HG02970 (cell line): ENCODE measurements around the gene DAPP1.
"Not testable (repeated sequence)": the region's sequence is repeated elsewhere in the genome, so short reads cannot be mapped to it uniquely, and the experiment has no call there.

Source experiments
- ATAC-seq: cut with Tn5 transposase; IDR thresholded peaks from one replicate; pipeline ENCODE4 v1.9.1; 2021; ENCODE audit warnings: mild to moderate bottlenecking, moderate library complexity, moderate number of reproducible peaks; ENCODE audit not compliant: unreplicated experiment, low FRiP score

The DAPP1 gene

DNA sequence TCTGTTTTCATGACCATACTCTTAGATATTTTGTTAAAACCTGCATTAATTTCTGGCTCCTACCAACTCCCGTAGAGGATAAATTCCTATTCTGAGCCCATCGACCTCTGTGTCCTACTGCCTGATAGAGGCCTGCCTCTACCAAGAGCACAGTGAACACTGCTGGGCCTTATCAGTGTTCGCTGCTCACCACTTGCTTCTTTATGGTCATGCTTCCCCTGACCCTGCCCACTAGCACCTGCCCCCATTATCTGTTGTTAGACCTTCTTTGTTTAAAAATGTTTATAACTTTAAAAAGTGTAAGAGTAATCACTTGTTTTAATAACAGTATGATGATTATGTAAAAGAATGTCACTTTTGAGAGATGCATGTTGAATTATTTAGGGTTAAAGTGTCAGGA lies 6.1 kb downstream of the DAPP1 start:
- no peak for ATAC-seq

DNA sequence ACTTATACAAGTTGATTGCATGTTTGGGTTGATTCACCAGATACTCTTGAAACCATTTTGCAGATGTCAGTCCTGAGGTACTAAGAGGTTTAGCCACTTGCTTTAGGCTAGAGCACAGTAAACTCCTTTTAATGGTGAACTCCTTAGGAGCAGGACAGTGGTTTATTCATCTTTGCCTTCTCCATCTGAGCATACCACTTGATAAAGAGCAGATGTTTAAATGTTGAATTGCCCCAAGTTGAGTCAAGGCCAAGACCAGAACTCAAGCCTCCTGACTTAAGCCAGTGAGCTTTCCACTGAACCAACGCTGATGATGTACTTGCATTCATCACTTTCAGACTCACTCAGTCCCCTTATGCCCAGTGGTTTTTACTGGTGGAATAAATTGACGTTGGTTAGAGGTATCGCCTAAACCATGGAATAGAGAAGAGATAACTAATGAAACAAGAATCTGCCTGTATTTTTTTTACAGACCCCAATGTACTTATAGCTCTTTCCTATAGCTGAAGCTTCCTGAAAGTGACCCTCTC lies 7.5 kb downstream of the DAPP1 start:
- ATAC-seq, result no peak

DNA sequence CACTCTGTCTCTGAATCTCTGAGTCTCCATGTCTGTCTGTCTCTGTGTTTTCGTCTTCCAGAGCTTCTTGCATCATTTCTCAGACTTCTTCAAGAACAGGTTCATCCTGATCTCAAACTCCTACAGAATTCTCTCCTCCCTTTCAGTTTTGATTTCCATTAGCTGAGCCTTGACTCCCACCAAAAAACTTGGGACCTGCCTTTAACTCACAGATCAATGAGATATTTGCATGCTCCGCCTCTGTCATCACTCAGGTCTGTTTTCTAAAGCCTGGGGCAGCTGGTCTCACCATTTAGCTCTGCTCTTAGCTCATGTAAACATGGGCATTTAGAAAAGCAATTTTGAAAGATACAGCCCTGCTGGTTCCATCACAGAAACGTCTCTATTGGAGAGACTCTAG lies 8.6 kb downstream of the DAPP1 start:
- ATAC-seq, result no peak

DNA sequence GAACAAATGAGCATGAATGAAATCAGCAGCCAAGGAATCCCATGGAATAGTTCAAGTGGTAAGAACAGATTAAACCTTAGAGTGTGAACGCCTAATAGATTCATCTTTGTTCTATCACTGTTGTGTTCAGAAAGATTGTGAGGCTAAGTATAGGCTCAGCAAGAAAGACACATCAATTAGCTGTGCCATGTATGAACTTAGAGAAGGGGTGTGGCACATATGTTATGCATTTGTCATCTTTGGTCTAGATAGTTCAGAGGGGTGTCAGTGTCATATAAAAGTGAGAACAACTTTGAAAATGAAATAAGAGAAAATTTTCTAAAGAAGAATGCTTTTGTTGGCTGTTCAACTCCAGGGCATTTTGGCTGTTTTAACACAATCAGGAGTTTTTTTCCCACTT lies 9.4 kb downstream of the DAPP1 start:
- ATAC-seq, result no peak

DNA sequence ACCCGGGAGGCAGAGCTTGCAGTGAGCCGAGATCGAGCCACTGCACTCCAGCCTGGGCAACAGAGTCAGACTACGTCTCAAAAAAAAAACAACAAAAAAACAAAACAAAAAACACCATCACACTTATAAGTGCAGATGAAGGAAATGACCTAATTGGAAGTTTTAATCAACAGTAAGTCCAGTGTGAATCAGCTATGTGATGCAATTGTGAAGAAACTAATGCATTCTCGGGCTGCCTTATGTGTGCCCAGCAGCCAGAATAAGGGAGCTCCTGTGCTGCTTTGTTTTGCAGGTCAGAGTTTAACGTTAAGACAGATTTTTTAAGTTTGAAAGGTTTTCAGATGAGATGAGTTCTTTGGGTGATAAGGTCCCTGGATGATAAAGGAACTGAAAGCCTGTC lies 10.8 kb downstream of the DAPP1 start:
- no peak for ATAC-seq

DNA sequence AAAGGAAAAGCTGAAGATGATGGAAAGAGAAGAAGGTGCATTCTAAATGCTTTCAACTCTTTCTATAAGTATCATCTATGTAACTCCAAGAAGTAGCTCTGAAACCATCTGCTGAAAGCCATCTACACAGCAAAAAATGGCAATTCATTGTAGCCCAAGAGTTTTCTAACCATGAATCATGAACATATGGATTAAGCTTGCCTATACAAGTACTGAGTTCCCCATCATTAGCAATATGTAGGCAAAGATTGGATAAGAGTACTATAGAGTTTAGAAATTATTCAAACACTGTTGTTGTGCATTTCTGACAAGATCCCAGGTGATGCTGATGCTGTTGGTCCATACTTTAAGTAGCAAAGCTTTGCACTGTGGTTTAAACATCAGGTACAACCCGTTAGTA lies 11.2 kb downstream of the DAPP1 start:
- no peak for ATAC-seq

DNA sequence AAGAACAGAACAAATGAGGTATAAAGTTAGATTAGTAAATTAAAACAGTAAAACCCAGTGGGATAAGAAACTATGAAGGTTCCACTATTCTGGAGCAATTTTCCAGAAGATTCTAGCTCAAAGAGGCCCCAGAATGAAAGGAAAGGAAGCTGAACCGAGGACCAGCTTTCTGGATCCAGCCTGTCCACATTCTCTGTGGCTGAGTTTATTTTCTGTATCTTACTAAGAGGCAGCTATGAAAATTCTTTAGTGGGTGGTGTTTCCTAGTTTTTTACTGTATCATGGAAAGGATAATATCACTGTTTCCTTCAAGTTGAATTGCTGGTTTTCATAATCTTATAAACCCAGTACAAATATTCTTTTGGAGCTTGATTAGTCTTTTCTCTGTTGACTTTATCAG lies 11.8 kb downstream of the DAPP1 start:
- no peak for ATAC-seq

DNA sequence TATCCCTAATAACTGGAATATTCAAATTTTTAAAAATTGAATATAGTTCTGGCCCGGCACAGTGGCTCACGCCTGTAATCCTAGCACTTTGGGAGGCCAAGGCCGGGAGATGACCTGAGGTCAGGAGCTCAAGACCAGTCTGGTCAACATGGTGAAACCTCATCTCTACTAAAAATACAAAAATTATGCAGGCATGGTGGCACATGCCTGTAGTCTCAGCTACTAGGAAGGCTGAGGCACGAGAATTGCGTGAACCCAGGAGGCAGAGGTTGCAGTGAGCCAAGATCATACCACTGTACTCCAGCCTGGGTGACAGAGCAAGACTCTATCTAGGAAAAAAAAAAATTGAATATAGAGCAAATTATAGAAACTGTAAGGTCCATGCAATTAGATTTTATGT lies 13.4 kb downstream of the DAPP1 start:
- not testable (repeated sequence) for ATAC-seq

DNA sequence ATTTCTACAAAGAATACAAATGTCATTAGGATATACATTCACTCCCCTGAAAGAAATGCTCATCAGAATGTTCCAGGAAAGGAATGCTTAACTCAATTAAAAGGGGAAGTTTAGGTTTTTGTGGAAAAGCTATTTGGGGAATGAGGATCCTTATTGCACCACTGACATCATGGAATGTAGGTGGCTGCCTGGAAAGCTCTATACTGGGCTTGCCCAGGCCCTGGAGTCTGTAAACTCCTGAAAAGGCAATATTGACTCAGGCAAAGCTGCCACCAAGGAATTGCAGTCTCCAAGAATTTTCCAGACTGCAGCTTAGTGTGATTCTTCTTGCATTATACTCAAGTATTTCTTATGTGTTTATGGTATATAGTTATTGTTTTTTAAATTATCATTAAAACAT lies 15.7 kb downstream of the DAPP1 start:
- ATAC-seq, result no peak

DNA sequence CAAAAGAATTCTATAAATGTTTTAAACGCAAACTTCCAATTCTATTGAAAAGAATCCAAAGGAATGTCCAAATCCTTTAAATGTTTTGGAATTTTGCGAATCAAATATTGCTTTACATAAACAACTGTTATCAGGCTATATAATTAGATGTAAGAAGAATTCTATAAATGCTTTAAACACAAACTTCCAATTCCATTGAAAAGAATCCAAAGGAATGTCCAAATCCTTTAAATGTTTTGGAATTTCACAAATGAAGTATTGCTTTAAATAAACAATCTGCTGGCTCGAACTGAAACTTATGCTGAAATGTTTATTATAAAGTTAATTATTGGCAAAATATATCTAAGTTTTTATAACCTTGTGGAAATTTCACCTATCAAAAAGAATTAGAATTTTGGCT lies 16.1 kb downstream of the DAPP1 start:
- ATAC-seq, result no peak

DNA sequence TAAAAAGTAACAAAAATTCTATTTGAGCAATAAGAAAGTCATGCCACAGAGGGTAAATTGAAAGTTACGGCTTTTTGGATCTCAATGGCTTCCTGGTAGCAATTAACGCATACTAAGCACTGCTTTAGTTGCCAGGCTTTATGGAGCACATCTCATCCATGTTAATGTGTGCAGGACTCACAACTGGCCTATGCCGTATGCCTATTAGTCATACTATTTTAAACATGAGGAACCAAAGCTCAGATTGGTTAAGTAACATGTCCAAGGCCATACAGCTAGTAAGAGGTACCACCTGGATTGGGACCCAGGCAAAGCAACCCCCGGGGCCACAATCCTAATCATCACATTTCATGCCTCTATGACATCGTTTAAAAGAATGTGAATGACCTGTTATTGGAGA lies 17.1 kb downstream of the DAPP1 start:
- no peak for ATAC-seq

DNA sequence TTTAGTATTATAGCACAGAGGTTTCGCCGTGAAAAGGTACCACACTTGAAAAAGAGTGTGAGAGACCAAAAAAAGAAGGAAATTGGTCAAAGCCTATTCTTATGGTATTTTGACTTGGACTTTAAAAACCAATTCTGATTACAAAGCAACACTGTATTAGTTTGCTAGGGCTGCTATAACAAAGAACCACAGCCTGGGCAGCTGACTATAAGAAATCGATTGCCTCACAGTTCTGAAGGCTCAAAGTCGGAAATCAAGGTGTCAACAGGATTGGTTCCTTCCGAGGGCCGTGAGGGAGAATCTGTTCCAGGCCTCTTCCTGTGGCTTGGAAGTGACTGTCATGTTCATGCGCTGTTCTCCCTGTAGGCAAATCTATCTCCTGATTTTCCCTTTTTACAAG lies 17.9 kb downstream of the DAPP1 start:
- ATAC-seq, result no peak

DNA sequence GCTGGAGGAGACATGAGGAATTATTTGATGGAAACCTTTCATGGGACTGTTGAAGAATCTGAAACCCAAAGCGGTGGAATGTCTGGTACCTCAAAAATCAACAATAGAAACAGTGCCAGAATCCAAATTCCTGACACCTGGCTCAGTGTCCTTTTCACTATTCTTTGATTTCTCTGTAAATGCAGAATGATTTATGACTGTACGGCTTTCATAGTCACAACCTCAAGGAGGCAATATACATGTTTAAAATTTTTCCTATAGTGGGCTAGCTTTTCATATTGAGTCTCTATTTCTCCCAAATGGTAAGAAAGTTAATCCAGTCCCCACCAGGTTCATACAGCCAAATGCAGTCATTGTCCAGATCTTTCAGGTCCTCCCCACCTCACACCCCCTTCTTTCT lies 19.3 kb downstream of the DAPP1 start:
- ATAC-seq, result no peak

DNA sequence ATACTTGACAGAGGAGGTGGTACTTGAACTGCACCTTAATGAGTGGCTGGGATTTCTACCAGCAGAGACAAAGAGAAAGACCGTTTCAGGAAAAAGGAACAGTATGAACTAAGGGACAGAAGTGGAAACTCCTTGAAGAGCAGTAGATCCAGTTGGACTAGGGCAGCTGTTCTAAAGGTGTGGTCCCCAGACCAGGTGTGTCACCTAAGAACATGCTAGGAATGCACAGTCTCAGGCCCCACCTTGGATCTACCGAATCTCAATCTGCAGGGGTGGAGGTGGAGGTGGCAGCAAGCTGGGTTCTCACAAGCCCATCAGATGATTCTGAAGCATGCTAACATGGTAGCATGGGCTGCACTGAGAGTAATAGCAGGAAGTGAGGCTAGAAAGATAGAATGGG lies 22.3 kb downstream of the DAPP1 start:
- no peak for ATAC-seq

DNA sequence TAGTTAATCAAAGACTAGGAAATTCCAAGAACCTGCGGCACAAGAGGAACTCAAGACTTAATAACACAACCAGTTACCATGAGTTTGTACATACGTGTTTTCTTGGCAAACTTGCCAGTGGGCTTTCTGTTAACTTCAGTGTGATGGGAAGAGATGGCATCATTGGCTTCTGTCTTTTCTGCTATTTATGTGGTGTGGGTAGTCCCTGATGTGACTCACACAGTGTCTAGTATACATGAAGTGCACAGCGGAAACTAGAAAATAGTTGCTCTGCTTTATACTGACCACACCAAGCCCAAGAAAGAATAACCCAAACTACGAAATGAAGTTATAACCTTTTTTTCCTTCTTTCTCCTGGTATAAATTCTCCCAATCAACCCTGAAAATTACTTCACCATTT lies 24.5 kb downstream of the DAPP1 start:
- ATAC-seq, result no peak

DNA sequence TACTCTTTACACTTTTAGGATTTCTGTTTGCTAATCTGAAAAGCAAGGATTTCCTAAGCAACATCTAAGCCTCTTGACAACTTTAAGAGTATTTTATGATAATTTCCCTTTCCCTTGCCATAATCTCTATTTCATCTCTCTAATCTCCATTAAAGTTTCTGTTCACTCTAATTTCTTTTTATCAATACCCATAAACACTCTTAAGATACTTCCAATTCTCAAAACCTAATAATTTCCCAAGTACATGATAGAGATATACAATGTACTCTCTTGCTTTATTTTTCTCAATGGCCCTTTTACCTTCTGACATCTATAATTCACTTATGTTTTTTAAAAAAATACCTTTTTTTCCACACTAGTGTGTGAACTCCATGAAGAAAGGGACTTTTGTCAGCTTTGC lies 26.8 kb downstream of the DAPP1 start:
- no peak for ATAC-seq

DNA sequence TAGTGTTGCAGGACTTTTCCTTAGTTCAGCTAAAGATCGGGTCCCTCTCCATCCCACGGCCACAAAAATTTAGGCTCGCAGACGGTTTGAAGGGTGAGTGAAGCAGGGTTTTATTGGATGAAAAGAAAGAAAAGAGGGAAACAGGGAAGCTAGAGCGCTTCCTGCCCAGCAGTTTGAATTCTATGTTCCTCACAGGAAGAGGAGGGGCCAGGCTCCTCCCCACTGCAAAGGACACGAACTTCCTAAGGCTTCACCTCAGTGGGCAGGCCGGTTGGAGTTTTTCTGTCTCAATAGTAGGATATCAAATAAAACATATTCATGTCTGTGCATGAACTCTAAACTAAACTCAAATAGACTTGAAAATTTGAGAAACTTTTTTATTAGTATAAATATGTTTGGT lies 27.4 kb downstream of the DAPP1 start:
- no peak for ATAC-seq

DNA sequence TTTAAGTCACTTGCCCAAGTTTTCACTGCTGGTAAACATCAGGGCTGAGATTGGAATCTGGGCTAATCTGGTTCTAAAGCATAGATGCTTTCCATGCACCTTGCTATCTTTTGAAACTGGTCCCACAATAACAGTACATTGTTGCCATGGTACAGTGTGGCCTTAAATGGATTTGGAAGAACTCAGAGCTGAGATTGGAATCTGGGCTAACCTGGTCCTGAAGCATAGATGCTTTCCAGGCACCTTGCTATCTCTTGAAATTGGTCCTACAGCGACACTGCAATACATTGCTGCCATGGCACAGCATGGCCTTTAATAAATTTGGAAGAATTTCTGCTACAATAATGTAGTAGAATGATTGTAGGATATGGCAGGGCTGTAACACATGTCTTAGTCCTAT lies 28.6 kb downstream of the DAPP1 start:
- ATAC-seq, result no peak

DNA sequence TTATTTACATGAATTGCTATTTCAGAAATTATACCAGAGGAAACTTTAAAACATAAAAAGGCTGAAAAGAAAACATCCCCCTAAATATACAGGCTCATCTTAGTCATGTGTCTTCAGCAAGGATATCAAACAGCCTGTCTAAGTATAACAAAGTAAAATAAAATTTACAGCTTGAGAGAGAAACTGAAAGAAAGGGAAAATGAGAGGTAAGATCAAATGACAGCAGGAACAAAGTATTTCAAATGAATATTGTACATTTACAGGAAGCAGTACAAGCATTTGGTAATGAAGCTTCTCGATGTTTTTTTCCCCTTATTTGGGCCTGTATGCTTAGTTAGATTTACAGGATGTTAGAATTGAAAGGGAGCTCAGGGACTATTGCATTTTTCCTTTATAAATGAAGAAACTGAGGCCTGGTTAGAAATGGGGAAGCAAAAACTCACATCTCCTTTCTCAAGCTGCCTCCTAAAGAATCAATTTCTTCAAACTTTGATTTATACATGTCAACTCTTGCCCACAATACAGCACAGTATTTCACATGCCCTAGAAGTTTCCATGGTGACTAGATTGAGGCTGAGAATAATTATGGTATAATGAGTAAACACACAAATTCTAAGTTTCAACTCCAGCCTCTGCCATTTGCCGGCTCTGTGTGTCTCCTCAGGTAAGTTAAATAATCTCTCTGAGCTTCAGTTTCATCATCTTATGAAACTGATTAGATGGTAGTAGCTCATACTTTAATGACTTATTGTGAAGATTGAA lies 29.3 kb downstream of the DAPP1 start:
- ATAC-seq, result no peak

DNA sequence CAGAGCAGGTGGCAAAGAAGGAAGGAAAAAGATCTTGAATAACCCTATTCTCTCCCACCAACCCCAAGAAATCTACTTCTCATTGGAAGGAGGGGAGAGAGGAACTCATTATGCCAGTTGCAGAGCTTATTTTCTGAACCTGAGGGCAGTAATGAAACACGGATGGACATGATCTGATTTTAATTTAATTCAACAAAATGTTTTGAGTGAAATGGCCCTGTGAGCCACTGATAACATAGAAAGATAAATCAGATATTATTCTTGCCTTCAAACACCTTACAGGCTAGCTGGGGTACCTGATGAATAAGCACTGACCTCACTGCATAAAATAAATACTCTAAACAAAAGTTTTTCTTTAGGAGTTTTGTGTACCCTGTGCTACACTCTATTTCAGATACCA lies 30.3 kb downstream of the DAPP1 start:
- no peak for ATAC-seq

DNA sequence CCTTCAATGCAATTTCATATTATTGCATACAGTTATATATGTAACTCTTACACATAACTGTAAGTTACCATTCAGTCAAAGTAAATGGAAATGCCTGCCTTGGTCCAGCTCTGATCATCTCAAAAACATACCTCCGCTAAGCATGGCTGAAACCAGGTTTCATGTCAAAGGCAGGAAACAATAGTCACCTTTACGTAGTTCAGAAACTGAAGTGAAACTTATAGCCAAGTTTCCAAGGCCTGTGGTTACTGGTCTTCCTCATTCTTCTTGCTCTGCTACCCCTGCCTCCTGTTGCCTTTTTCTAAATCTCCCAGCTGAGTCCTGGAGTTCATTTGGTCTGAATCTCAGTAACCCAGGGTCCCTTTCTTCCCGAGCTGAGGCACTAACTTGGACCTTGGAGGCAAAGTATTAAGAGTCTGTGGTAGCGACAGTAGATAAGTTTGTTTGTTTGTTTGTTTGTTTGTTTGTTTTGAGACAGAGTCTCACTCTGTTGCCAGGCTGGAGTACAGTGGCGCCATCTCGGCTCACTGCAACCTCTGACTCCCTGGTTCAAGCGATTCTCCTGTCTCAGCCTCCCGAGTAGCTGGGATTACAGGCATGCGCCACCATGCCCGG lies 30.8 kb downstream of the DAPP1 start:
- ATAC-seq, result peak; percentile 59

DNA sequence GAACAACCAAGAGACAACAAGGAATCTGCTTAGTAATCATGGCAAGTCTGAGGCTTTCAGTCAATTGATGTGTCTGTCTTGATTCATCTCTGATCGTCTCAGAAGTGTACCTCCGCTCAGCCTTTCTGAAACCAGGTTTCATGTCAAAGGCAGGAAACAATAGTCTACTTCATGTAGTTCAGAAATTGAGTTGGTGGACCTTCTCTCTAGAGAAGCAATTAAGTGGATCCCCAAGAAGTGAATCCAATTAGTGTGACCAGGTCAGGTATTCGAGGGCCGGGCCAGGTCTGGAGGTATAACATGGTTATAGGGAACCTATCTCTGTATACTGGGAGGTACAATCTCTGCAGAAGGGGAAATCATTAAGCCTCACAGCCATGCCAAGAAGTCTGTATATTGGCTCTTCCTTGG lies 32.0 kb downstream of the DAPP1 start:
- ATAC-seq, result no peak
